ENCODE data around the gene LRRC8B.

Gene LRRC8B

DNA sequence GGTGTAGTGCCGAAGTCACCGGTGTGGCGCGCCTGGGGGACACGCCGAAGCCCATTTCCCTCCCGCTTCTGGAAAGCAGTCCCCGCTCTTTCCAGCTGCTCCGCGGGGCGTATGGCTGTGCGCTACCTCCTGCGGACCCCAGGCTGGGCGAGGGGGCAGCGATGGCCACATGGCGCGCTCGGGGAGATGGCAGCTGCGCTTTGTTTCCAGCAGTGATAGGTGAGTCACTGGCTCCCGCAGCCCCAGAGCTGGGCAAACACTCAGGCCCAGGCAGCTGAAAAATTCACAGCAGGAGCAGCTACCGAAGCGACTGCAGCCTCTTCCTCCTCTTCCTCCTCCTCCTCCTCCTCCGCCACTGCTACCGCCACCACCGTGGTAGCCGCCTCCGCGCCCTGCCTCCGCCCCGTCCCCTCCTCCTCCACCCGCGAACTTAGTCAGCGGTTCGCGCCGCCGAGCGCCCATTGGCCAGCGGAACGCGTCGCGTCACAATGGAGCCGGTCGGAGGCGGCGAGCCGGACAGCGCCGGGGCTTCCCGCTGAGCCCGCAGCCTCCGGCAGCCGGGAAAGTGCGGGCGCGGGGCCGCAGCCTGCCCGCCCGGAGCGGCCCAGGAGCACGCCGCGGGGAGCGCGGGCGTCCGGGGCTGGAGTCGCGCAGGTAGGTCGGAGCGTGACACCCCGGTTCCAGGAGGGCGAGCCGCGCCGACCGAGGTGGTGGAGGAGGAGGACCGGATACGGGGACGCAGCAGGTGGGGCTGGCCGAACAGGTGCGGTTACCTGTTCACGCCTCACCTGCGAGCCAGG is at the start of gene LRRC8B:
Gene LRRC8B (plus strand): TSS at position 461 of the 800 bp plus-strand sequence. CDS start 57,822 bp downstream, outside the sequence.
- H3K79me2 ChIP-seq (ENCODE audit: insufficient read depth, low read length), result peaks cover 4% of the 10 kb centered on the region
- TF ChIP-seq EZH2 (IDR thresholded peaks at IDR 0.05; ENCODE audit: borderline replicate concordance, low read depth, low read length, severe bottlenecking), result no peak
- TF ChIP-seq, protein P1, sequence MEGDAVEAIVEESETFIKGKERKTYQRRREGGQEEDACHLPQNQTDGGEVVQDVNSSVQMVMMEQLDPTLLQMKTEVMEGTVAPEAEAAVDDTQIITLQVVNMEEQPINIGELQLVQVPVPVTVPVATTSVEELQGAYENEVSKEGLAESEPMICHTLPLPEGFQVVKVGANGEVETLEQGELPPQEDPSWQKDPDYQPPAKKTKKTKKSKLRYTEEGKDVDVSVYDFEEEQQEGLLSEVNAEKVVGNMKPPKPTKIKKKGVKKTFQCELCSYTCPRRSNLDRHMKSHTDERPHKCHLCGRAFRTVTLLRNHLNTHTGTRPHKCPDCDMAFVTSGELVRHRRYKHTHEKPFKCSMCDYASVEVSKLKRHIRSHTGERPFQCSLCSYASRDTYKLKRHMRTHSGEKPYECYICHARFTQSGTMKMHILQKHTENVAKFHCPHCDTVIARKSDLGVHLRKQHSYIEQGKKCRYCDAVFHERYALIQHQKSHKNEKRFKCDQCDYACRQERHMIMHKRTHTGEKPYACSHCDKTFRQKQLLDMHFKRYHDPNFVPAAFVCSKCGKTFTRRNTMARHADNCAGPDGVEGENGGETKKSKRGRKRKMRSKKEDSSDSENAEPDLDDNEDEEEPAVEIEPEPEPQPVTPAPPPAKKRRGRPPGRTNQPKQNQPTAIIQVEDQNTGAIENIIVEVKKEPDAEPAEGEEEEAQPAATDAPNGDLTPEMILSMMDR (IDR thresholded peaks at IDR 0.05; ENCODE audit: borderline replicate concordance, extremely low read depth, low read length, poor library complexity, severe bottlenecking), result no peak
- H3K4me3 ChIP-seq (ENCODE audit: low read depth in 1 of 2, low read length in 2 of 2), result peak within 1 kb of the TSS; percentile 42 to 97; a peak in 3 of 4 replicates
- DNase-seq (peak; percentile 89), ATAC-seq (ENCODE audit: insufficient read depth, low read depth) (peak; percentile 91)
- H3K4me1 ChIP-seq (ENCODE audit: insufficient read depth, low read length), result peaks cover 36% of the 10 kb centered on the region
- no peaks in the 10 kb centered on the region for H3K27me3 ChIP-seq (ENCODE audit: insufficient read depth, low read length, poor library complexity)
- H2AFZ ChIP-seq (ENCODE audit: low read depth, low read length), result peak within 1 kb of the TSS; percentile 83
- H3K27ac ChIP-seq (ENCODE audit: low read length), result peak within 1 kb of the TSS; percentile 71
- H4K20me1 ChIP-seq (ENCODE audit: insufficient read depth, low read length), result no peaks in the 10 kb centered on the region
- H3K9ac ChIP-seq (ENCODE audit: low read depth, low read length), result peak within 1 kb of the TSS; percentile 76
- no peaks in the 10 kb centered on the region for H3K36me3 ChIP-seq (ENCODE audit: insufficient read depth, low read length)
- peak within 1 kb of the TSS; percentile 90 for H3K4me2 ChIP-seq (ENCODE audit: insufficient read depth, low read length)
- no peaks in the 10 kb centered on the region for H3K9me3 ChIP-seq (ENCODE audit: insufficient read depth, low read length, severe bottlenecking)

DNA sequence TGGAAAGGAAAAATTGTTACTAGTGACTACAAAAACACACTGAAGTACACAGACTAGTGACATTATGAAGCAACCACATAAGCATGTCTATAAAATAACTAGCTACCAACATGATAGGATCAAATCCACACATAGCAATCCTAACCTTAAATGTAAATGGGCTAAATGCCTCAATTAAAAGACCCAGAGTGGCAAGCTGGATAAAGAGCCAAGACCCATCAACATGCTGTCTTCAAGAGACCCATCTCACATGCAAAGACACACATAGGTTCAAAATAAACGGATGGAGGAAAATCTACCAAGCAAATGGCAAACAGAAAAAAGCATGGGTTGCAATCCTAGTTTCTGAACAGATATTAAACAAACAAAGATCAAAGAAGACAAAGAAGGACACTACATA is 49.4 kb upstream of the LRRC8B start:
- TF ChIP-seq EZH2 (IDR thresholded peaks at IDR 0.05; ENCODE audit: borderline replicate concordance, low read depth, low read length, severe bottlenecking), result no peak
- TF ChIP-seq, protein P1 (IDR thresholded peaks at IDR 0.05; ENCODE audit: borderline replicate concordance, extremely low read depth, low read length, poor library complexity, severe bottlenecking), result no peak
- H3K9me3 ChIP-seq (ENCODE audit: insufficient read depth, low read length, severe bottlenecking), result peaks cover 9% of the 10 kb centered on the region
- H3K9ac ChIP-seq (ENCODE audit: low read depth, low read length), result no peak overlapping the region
- H3K27ac ChIP-seq (ENCODE audit: low read length), result no peak overlapping the region
- H3K4me2 ChIP-seq (ENCODE audit: insufficient read depth, low read length), result no peak overlapping the region
- no peak for DNase-seq
- H4K20me1 ChIP-seq (ENCODE audit: insufficient read depth, low read length), result no peaks in the 10 kb centered on the region
- H3K79me2 ChIP-seq (ENCODE audit: insufficient read depth, low read length), result no peaks in the 10 kb centered on the region
- H3K4me3 ChIP-seq (ENCODE audit: low read depth in 1 of 2, low read length in 2 of 2), result no peak overlapping the region
- H3K27me3 ChIP-seq (ENCODE audit: insufficient read depth, low read length, poor library complexity), result no peaks in the 10 kb centered on the region
- H3K4me1 ChIP-seq (ENCODE audit: insufficient read depth, low read length), result peaks cover 7% of the 10 kb centered on the region; the same call in 1 of the 2 replicates
- H2AFZ ChIP-seq (ENCODE audit: low read depth, low read length), result no peak overlapping the region
- H3K36me3 ChIP-seq (ENCODE audit: insufficient read depth, low read length), result no peaks in the 10 kb centered on the region
- no peak for ATAC-seq (ENCODE audit: insufficient read depth, low read depth)

DNA sequence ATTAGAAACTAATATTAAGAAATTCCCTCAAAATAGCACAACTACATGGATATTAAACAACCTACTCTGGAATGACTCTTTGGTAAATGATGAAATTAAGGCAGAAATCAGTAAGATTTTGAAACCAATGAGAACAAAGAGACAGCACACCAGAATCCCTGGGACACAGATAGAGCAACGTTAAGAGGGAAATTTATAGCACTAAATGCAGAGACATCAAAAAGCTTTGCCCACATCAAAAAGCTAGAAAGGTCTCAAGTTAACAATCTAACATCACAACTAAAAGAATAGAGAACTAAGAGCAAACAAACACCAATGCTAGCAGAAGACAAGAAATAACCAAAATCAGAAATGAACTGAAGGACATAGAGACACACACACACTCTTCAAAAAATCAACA is 48.6 kb upstream of the LRRC8B start:
- Histone ChIP-seq H4K20me1 (ENCODE audit: insufficient read depth, low read length) (no peaks in the 10 kb centered on the region), H3K4me3 (ENCODE audit: low read depth in 1 of 2, low read length in 2 of 2) (no peak overlapping the region), H3K9ac (ENCODE audit: low read depth, low read length) (no peak overlapping the region), H3K27me3 (ENCODE audit: insufficient read depth, low read length, poor library complexity) (no peaks in the 10 kb centered on the region), H3K4me2 (ENCODE audit: insufficient read depth, low read length) (no peak overlapping the region), H2AFZ (ENCODE audit: low read depth, low read length) (no peak overlapping the region), H3K27ac (ENCODE audit: low read length) (no peak overlapping the region), H3K9me3 (ENCODE audit: insufficient read depth, low read length, severe bottlenecking) (peaks cover 16% of the 10 kb centered on the region), H3K36me3 (ENCODE audit: insufficient read depth, low read length) (no peaks in the 10 kb centered on the region), H3K79me2 (ENCODE audit: insufficient read depth, low read length) (no peaks in the 10 kb centered on the region), H3K4me1 (ENCODE audit: insufficient read depth, low read length) (peaks cover 7% of the 10 kb centered on the region; the same call in 1 of the 2 replicates)
- ATAC-seq (ENCODE audit: insufficient read depth, low read depth) (peak; percentile 65), DNase-seq (no peak)
- TF ChIP-seq, protein P1 (IDR thresholded peaks at IDR 0.05; ENCODE audit: borderline replicate concordance, extremely low read depth, low read length, poor library complexity, severe bottlenecking), result no peak
- TF ChIP-seq EZH2 (IDR thresholded peaks at IDR 0.05; ENCODE audit: borderline replicate concordance, low read depth, low read length, severe bottlenecking), result no peak

All from DND-41 (cell line).